Measurements from ENCODE around the gene TRPM4. TPM values are rescaled to one million over a fixed set of nuclear protein-coding genes. Genes with fewer than 3 reads are reported as not detected.

Gene TRPM4
- total RNA-seq, 3 donors from 2014 or later (not counting 1 experiment from before 2014, with no cell fraction given) = 0.20 TPM; not detected in 2

- Mint-ChIP-seq H3K27me3 (ENCODE audit: low read depth in 2 of 2) (no peaks in the 10 kb centered on the region), H3K4me3 (peak overlapping the region; percentile 89), H3K4me1 (peaks cover 24 to 47% of the 10 kb centered on the region in 2 donors), H3K9me3 (no peaks in the 10 kb centered on the region), H3K27ac (no peak overlapping the region), H3K36me3 (no peaks in the 10 kb centered on the region)
- Histone ChIP-seq H3K9me3 (ENCODE audit: control insufficient read depth, insufficient read depth, low read length) (no peaks in the 10 kb centered on the region), H3K27ac (ENCODE audit: low read length) (no peak overlapping the region), H3K4me1 (ENCODE audit: control insufficient read depth, insufficient read depth, low read length) (peaks cover 32% of the 10 kb centered on the region), H3K36me3 (ENCODE audit: control insufficient read depth, insufficient read depth, low read length) (no peaks in the 10 kb centered on the region), H3K27me3 (ENCODE audit: control insufficient read depth, insufficient read depth, low read length) (no peaks in the 10 kb centered on the region), H3K4me3 (ENCODE audit: low read length) (peak overlapping the region; percentile 53)
- 13% methylated on average over 68 of the region's 68 CpGs for WGBS (ENCODE audit: insufficient coverage)
- TF ChIP-seq CTCF (IDR thresholded peaks at IDR 0.05) = no peak
- no peak for ATAC-seq
- peak in 1 of 2 donors; percentile 68 for DNase-seq
- intact Hi-C loops (cut with micrococcal nuclease) = no loop called here
These were observed 42.8 kb upstream of the TRPM4 start for GRCh38 chr19:49114630-49115363.

GRCh38 chr19:49116544-49116943 is 41.0 kb upstream of the TRPM4 start:
- H3K9me3 ChIP-seq (ENCODE audit: control insufficient read depth, insufficient read depth, low read length) = no peaks in the 10 kb centered on the region
- Mint-ChIP-seq H3K27me3 (ENCODE audit: low read depth in 2 of 2) (peaks cover 0 to 8% of the 10 kb centered on the region in 2 donors), H3K4me3 (peak overlapping the region; percentile 89), H3K9me3 (no peaks in the 10 kb centered on the region), H3K27ac (peak overlapping the region; percentile 93 to 96), H3K4me1 (peaks cover 24 to 60% of the 10 kb centered on the region in 2 donors), H3K36me3 (no peaks in the 10 kb centered on the region)
- ATAC-seq = no peak
- DNase-seq = no peak
- intact Hi-C loops (cut with micrococcal nuclease) = no loop called here
- H3K27ac ChIP-seq (ENCODE audit: low read length) = no peak overlapping the region
- no peak for TF ChIP-seq CTCF (IDR thresholded peaks at IDR 0.05)
- peaks cover 39% of the 10 kb centered on the region for H3K4me1 ChIP-seq (ENCODE audit: control insufficient read depth, insufficient read depth, low read length)
- WGBS (ENCODE audit: insufficient coverage) = 56% methylated on average over 1 of the region's 1 CpG
- H3K4me3 ChIP-seq (ENCODE audit: low read length) = no peak overlapping the region
- no peaks in the 10 kb centered on the region for H3K36me3 ChIP-seq (ENCODE audit: control insufficient read depth, insufficient read depth, low read length)
- H3K27me3 ChIP-seq (ENCODE audit: control insufficient read depth, insufficient read depth, low read length) = no peaks in the 10 kb centered on the region

- peaks cover 0 to 8% of the 10 kb centered on the region in 2 donors for H3K27me3 Mint-ChIP-seq (ENCODE audit: low read depth in 2 of 2)
- peaks cover 24 to 60% of the 10 kb centered on the region in 2 donors for H3K4me1 Mint-ChIP-seq
- peak in 1 of 2 donors; percentile 30 for DNase-seq
- H3K9me3 Mint-ChIP-seq = no peaks in the 10 kb centered on the region
- Histone ChIP-seq H3K9me3 (ENCODE audit: control insufficient read depth, insufficient read depth, low read length) (no peaks in the 10 kb centered on the region), H3K27me3 (ENCODE audit: control insufficient read depth, insufficient read depth, low read length) (no peaks in the 10 kb centered on the region), H3K4me1 (ENCODE audit: control insufficient read depth, insufficient read depth, low read length) (peaks cover 39% of the 10 kb centered on the region), H3K27ac (ENCODE audit: low read length) (peak overlapping the region; percentile 96), H3K4me3 (ENCODE audit: low read length) (peak overlapping the region; percentile 51), H3K36me3 (ENCODE audit: control insufficient read depth, insufficient read depth, low read length) (no peaks in the 10 kb centered on the region)
- WGBS (ENCODE audit: insufficient coverage) = 72% methylated on average over 26 of the region's 26 CpGs
- no peak for TF ChIP-seq CTCF (IDR thresholded peaks at IDR 0.05)
- H3K27ac Mint-ChIP-seq = peak overlapping the region; percentile 93 to 96
- ATAC-seq = no peak
- intact Hi-C loops (cut with micrococcal nuclease) = no loop called here
- no peaks in the 10 kb centered on the region for H3K36me3 Mint-ChIP-seq
- H3K4me3 Mint-ChIP-seq = peak overlapping the region; percentile 88
These were observed 39.7 kb upstream of the TRPM4 start for GRCh38 chr19:49117677-49118564.

All from natural killer cell (primary cell).